Heart left ventricle (tissue), 16 donors: Measurements from ENCODE around the gene CELSR1. TPM values are rescaled to one million over a fixed set of nuclear protein-coding genes. Genes with fewer than 3 reads are reported as not detected.

ENCODE experiments used
- ATAC-seq, 4 donors: fragments of 200-7000 bp; cut with Tn5 transposase; one replicate each; pipeline ENCODE4 v1.9.1; 2020 to 2022; ENCODE audit warnings: moderate library complexity in 4 of 4, mild to moderate bottlenecking in 3 of 4, moderate number of reproducible peaks in 1 of 4
- DNase-seq, 5 donors: peaks; one replicate each; pipeline ENCODE4 v3.0.0-alpha.2; 2020
- H3K27ac ChIP-seq, 12 donors: fragments of 200-600 bp; sonication (generic) in 4 of 12; one replicate each; pipeline versions ENCODE4 v1.5.0 to v1.8.0; 2016 to 2022; ENCODE audit warnings: mild to moderate bottlenecking in 2 of 12
- H3K27me3 ChIP-seq, 9 donors: fragments of 200-600 bp; sonication (generic) in 2 of 9; one replicate each; pipeline versions ENCODE4 v1.5.1 to v1.8.0; 2016 to 2022; ENCODE audit warnings: mild to moderate bottlenecking in 3 of 9
- H3K36me3 ChIP-seq, 9 donors: fragments of 200-600 bp; sonication (generic) in 2 of 9; one replicate each; pipeline versions ENCODE4 v1.5.0 to v1.8.0; 2018 to 2022; ENCODE audit warnings: mild to moderate bottlenecking in 2 of 9
- H3K4me1 ChIP-seq, 12 donors: fragments of 200-600 bp; sonication (generic) in 4 of 12; one replicate each; pipeline versions ENCODE4 v1.5.0 to v1.8.0; 2016 to 2022; ENCODE audit warnings: mild to moderate bottlenecking in 3 of 12
- H3K4me3 ChIP-seq, 12 donors: fragments of 200-600 bp; sonication (generic) in 4 of 12; one replicate each; pipeline versions ENCODE4 v1.5.0 to v1.8.0; 2017 to 2022; ENCODE audit warnings: mild to moderate bottlenecking in 9 of 12, moderate library complexity in 4 of 12
- H3K9me3 ChIP-seq, 12 donors: fragments of 200-600 bp; sonication (generic) in 4 of 12; one replicate each; pipeline versions ENCODE4 v1.5.0 to v1.8.0; 2016 to 2022; ENCODE audit warnings: mild to moderate bottlenecking in 1 of 12
- POLR2A ChIP-seq, 2 donors: fragments of 450-650 bp; IDR thresholded peaks; one replicate each; pipeline ENCODE4 v1.6.1; 2017; ENCODE audit warnings: antibody characterized with exemption in 2 of 2, mild to moderate bottlenecking in 2 of 2, moderate library complexity in 2 of 2
- WGBS, 4 donors: extraction: QIAGEN DNeasy Blood & Tissue Kit in 2 of 4; methylation state at CpG; one replicate each; pipeline versions ENCODE4 v1.1.5 to v1.1.7; 2013 to 2018; 5-methylcytosine and 5-hydroxymethylcytosine counted together
- intact Hi-C, 10 donors: fragments of 100-400 bp; cut with DNase I; formaldehyde crosslinking; loops; one replicate each; pipeline versions ENCODE4 v1.11.1 to v1.14.2; 2022
- polyA plus RNA-seq, 2 donors: library from polyadenylated mRNA; stranded (reverse); fragments of 200-250 nt; gene quantifications; one replicate each; pipeline ENCODE4 v1.2.3, GENCODE V29; 2013
- total RNA-seq, 9 donors: library from RNA; depleted of rRNA in 2 of 9; stranded (reverse); fragments of >200 nt in 2 of 9; fragmentation: NEBNext Ultra II Directional in 3 of 9; extraction: Animal tissue kit (Norgen Biotek cat#: 25700) in 3 of 9; gene quantifications; one replicate each; pipeline versions ENCODE4 v1.1.0 to v1.2.4, GENCODE V29; 2016 to 2023
- TF ChIP-seq, protein P1 (sequence below), 12 donors: fragments of 200-600 bp; sonication (generic) in 4 of 12; IDR thresholded peaks; one replicate each; pipeline versions ENCODE4 v1.5.0 to v1.8.0; 2018 to 2022; ENCODE audit warnings: antibody characterized with exemption in 12 of 12, mild to moderate bottlenecking in 5 of 12
- donor health status: ischemic (EF 13 %, LVEDD 7.1; RV severe dilation, severe dysfunction).
- donor health status: healthy with polysubstance abuse.
- donor health status: DM: no; HTN: yes; CAD: no.
- donor health status: DM: no; HTN: no; CAD: no.
- donor health status: ischemic (EF 25% LVEDD 6.9; RV normal size, moderate dysfunction).
- donor health status: ischemic (EF 25% LVEDD 5.7; RV mildly dilated, moderate dysfunction).
- donor health status: healthy.
- donor health status: DM: yes; HTN: yes; CAD: no.
- donor health status: ischemic (EF 35%, LVEDD 5.7; RV mildly dilated, moderate dysfunction).
- donor health status: nonischemic (EF 11% LVEDD 7.7; RV severe dilation, severe dysfunction).
- donor health status: DM: yes; HTN: yes; CAD: no.
- donor health status: PGD.
- donor health status: ischemic (EF 29% LVEDD 5.4; RV normal size, mild dysfunction).
- donor health status: nonischemic (EF 23%, LVEDD 6.1; RV moderate dilation, normal function).

Gene CELSR1
- total and polyA plus RNA-seq, 11 donors: 5.9 to 15.8 (median 11.9) TPM

DNA sequence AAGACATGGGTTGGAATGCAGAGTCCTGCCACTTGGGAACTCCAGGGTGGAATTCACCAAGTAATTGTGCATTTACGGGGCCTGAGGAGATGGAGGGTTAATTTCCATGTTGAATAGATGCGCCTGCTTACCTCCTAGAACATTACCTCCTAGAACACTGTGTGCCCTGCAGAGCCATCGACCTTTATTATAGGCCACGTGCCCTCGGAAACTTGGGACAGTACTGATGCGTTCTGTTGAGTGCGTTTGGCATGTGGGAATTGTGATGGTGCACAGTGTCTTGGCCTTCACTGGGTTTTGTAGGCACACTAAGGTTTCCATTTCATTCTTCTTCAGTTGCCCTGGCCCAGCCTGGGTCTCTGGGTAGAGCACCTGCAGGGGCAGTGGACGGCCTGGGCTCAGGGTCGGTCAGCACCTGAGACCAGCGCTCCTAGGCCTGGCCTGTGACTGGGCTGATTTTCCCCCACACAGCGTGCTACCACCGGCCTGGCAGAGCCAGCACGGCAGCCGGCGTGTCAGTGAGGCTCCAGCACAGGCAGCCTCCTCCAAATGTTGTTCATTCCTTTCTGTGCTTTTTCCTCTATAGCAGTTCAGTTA, 189.2 kb downstream of the CELSR1 start:
- Histone ChIP-seq H3K36me3 (peaks cover 4 to 100% (median 98%) of the 10 kb centered on the region in 9 donors), H3K27ac (peak overlapping the region; percentile 73 to 94 (median 88)), H3K4me1 (peaks cover 0 to 62% (median 31%) of the 10 kb centered on the region in 12 donors), H3K4me3 (no peak overlapping the region), H3K27me3 (no peaks in the 10 kb centered on the region), H3K9me3 (no peaks in the 10 kb centered on the region)
- peak in 2 of 5 donors; percentile 57 to 79 for DNase-seq
- ATAC-seq: peak in 3 of 4 donors; percentile 31 to 62 (median 47)
- 51 to 68% (median 64%) methylated on average over 13 to 15 of the region's 15 CpGs for WGBS, 4 donors
- intact Hi-C loops: no loop called here
- TF ChIP-seq, protein P1, sequence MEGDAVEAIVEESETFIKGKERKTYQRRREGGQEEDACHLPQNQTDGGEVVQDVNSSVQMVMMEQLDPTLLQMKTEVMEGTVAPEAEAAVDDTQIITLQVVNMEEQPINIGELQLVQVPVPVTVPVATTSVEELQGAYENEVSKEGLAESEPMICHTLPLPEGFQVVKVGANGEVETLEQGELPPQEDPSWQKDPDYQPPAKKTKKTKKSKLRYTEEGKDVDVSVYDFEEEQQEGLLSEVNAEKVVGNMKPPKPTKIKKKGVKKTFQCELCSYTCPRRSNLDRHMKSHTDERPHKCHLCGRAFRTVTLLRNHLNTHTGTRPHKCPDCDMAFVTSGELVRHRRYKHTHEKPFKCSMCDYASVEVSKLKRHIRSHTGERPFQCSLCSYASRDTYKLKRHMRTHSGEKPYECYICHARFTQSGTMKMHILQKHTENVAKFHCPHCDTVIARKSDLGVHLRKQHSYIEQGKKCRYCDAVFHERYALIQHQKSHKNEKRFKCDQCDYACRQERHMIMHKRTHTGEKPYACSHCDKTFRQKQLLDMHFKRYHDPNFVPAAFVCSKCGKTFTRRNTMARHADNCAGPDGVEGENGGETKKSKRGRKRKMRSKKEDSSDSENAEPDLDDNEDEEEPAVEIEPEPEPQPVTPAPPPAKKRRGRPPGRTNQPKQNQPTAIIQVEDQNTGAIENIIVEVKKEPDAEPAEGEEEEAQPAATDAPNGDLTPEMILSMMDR (IDR thresholded peaks at IDR 0.05): no peak
- no peak for TF ChIP-seq POLR2A (IDR thresholded peaks at IDR 0.05)

DNA sequence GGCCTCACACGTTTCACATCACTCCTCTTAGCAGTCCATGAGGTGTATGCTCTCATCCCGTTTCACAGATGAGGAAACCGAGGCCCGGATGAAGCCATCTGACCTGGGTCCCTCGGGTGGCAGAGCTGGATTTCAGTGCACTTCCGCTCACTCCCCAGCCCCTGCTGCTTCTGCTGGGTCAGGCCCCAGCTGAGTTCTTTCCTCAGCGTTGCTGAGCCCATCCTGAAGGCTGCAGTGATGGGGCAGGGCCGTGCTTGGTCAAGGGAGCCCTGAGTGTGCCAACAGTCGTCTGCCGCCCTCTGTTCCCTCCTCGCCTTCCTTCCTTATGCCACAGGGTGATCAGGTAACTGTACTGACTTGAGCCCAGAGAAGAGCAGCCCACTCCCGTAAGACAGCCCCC, 189.8 kb downstream of the CELSR1 start:
- Histone ChIP-seq H3K9me3 (no peaks in the 10 kb centered on the region), H3K4me3 (no peak overlapping the region), H3K27ac (peak overlapping the region; percentile 73 to 94 (median 88)), H3K27me3 (no peaks in the 10 kb centered on the region), H3K36me3 (peaks cover 4 to 100% (median 99%) of the 10 kb centered on the region in 9 donors), H3K4me1 (peaks cover 0 to 57% (median 25%) of the 10 kb centered on the region in 12 donors)
- intact Hi-C loops: no loop called here
- TF ChIP-seq POLR2A (IDR thresholded peaks at IDR 0.05): no peak
- TF ChIP-seq, protein P1 (IDR thresholded peaks at IDR 0.05): no peak
- WGBS, 4 donors: 71 to 91% (median 88%) methylated on average over 12 of the region's 12 CpGs
- ATAC-seq: no peak
- DNase-seq: peak in 1 of 5 donors; percentile 47

DNA sequence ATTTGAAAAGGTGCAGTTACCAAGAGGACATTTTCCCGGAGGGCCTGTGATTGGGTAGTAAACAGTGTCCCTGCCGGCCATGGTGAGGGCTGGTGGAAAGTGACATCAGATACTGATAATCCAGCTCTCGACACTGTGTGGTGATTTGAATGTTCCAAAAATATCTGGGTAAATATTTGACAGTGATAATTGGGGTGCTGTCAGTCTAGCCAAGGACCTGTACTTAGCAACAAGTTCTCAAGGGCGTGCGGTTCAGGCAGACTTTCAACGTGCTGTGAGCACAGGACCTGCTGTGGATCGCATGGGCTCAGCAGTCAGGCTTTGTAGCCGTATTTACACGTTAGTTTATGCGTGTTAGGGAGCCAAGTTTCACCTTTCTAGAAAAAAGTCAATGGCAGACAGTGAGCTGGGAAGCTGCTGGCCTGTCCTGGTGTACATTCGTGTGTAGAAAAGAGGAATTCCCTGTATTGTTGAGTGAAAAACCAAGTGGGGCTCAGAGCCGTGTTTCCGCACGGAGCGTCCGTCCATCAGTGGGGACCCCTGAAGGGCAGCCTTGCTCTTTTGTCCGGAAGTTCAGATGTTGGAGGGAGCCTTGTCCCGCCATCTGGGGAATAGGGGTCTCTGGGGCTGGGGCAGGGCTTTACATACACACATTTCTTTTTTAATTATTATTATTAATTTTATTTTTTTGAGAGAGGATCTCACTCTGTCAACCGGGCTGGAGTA, 190.6 kb downstream of the CELSR1 start:
- peak; percentile 62 to 89 (median 67) for DNase-seq
- peaks cover 0 to 55% (median 25%) of the 10 kb centered on the region in 12 donors for H3K4me1 ChIP-seq
- no peaks in the 10 kb centered on the region for H3K9me3 ChIP-seq
- H3K27me3 ChIP-seq: no peaks in the 10 kb centered on the region
- ATAC-seq: peak; percentile 75 to 89 (median 81)
- peaks cover 4 to 100% (median 99%) of the 10 kb centered on the region in 9 donors for H3K36me3 ChIP-seq
- 49 to 67% (median 58%) methylated on average over 19 of the region's 19 CpGs for WGBS, 4 donors
- intact Hi-C loops: no loop called here
- no peak overlapping the region for H3K4me3 ChIP-seq
- TF ChIP-seq POLR2A (IDR thresholded peaks at IDR 0.05): no peak
- TF ChIP-seq, protein P1 (IDR thresholded peaks at IDR 0.05): peak in 1 of 12 donors; percentile 7
- H3K27ac ChIP-seq: peak overlapping the region; percentile 73 to 94 (median 88)

DNA sequence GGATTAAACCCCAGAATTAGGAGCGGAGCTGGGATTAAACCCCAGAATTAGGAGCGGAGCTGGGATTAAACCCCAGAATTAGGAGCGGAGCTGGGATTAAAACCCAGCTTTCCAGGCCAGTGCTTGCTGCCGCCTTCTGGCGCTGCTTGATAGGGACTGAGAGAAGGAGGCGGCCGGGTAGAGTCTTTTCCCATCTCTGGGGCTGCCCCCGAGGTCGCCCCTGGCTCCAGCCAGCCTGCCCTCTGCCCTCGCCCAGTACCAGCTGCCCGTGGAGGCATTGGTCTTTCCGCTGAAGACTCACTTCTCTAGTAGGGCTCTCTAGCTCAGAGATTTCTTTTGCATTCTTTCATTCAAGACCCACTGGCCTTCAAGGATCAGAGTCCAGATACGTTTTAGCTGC, 196.7 kb downstream of the CELSR1 start:
- Histone ChIP-seq H3K27me3 (no peaks in the 10 kb centered on the region), H3K4me3 (no peak overlapping the region), H3K36me3 (peaks cover 2 to 81% (median 77%) of the 10 kb centered on the region in 9 donors), H3K4me1 (peaks cover 0 to 35% (median 19%) of the 10 kb centered on the region in 12 donors), H3K27ac (no peak overlapping the region), H3K9me3 (no peaks in the 10 kb centered on the region)
- intact Hi-C loops: no loop called here
- WGBS, 4 donors: 88 to 93% (median 91%) methylated on average over 11 to 13 of the region's 13 CpGs
- TF ChIP-seq, protein P1 (IDR thresholded peaks at IDR 0.05): no peak
- no peak for TF ChIP-seq POLR2A (IDR thresholded peaks at IDR 0.05)
- DNase-seq (peak in 1 of 5 donors; percentile 14), ATAC-seq (no peak)
